ENCODE results near the gene FUT8. TPM values are rescaled to one million over a fixed set of nuclear protein-coding genes. Genes with fewer than 3 reads are reported as not detected.
"Not testable (repeated sequence)": the region's sequence is repeated elsewhere in the genome, so short reads cannot be mapped to it uniquely, and the experiment has no call there.

FUT8 gene
- total RNA-seq, 4 donors from 2014 or later, result 29.2 to 55.5 (median 41.1) TPM

GRCh38 chr14:65704437-65704836 lies 291.9 kb downstream of the FUT8 start:
- intact Hi-C loops (cut with DNase I), result no loop called here
- Histone ChIP-seq H3K27ac (no peak overlapping the region), H3K4me1 (no peaks in the 10 kb centered on the region), H3K36me3 (no peaks in the 10 kb centered on the region), H3K9me3 (no peaks in the 10 kb centered on the region), H3K4me3 (replicated peaks in 1 of 3) (no peak overlapping the region), H3K27me3 (no peaks in the 10 kb centered on the region)
- TF ChIP-seq CTCF (IDR thresholded peaks at IDR 0.05), result no peak
- WGBS, 2 donors, result 68 to 76% methylated on average over 2 of the region's 2 CpGs
- no peak for DNase-seq

- DNase-seq, result no peak
- intact Hi-C loops (cut with DNase I), result no loop called here
- TF ChIP-seq CTCF (IDR thresholded peaks at IDR 0.05), result no peak
- no peak for TF ChIP-seq POLR2A (IDR thresholded peaks at IDR 0.05)
- H3K27ac ChIP-seq, result no peak overlapping the region
- no peaks in the 10 kb centered on the region for H3K4me1 ChIP-seq
- H3K36me3 ChIP-seq, result no peaks in the 10 kb centered on the region
- no peaks in the 10 kb centered on the region for H3K27me3 ChIP-seq
- H3K9me3 ChIP-seq, result no peaks in the 10 kb centered on the region
- H3K4me3 ChIP-seq (replicated peaks in 1 of 3), result no peak overlapping the region
Observed at GRCh38 chr14:65704850-65705249, 292.3 kb downstream of the FUT8 start.

- Histone ChIP-seq H3K27ac (no peak overlapping the region), H3K4me3 (replicated peaks in 1 of 3) (no peak overlapping the region), H3K27me3 (no peaks in the 10 kb centered on the region), H3K4me1 (no peaks in the 10 kb centered on the region), H3K36me3 (no peaks in the 10 kb centered on the region), H3K9me3 (no peaks in the 10 kb centered on the region)
- DNase-seq, result no peak
- TF ChIP-seq POLR2A (IDR thresholded peaks at IDR 0.05), result no peak
- TF ChIP-seq CTCF (IDR thresholded peaks at IDR 0.05), result no peak
- intact Hi-C loops (cut with DNase I), result no loop called here
- 72 to 81% methylated on average over 6 of the region's 6 CpGs for WGBS, 2 donors
Observed at GRCh38 chr14:65709576-65709975, 297.0 kb downstream of the FUT8 start.

- DNase-seq; H3K27me3 ChIP-seq; H3K4me1 ChIP-seq; H3K9me3 ChIP-seq; H3K36me3 ChIP-seq; H3K27ac ChIP-seq; H3K4me3 ChIP-seq (replicated peaks in 1 of 3); intact Hi-C loops (cut with DNase I): not testable (repeated sequence)
- 95 to 100% methylated on average over 4 to 5 of the region's 35 CpGs for WGBS, 2 donors
Observed at GRCh38 chr14:65716813-65717212, 304.3 kb downstream of the FUT8 start.

GRCh38 chr14:65717384-65717915 lies 304.9 kb downstream of the FUT8 start:
- H3K36me3 ChIP-seq; DNase-seq; H3K4me1 ChIP-seq; H3K27me3 ChIP-seq; H3K27ac ChIP-seq; intact Hi-C loops (cut with DNase I); H3K4me3 ChIP-seq (replicated peaks in 1 of 3); H3K9me3 ChIP-seq: not testable (repeated sequence)
- WGBS, 2 donors, result 96 to 98% methylated on average over 17 to 26 of the region's 29 CpGs

GRCh38 chr14:65718629-65719028 lies 306.1 kb downstream of the FUT8 start:
- Histone ChIP-seq H3K36me3 (no peaks in the 10 kb centered on the region), H3K4me3 (replicated peaks in 1 of 3) (no peak overlapping the region), H3K27ac (no peak overlapping the region), H3K27me3 (no peaks in the 10 kb centered on the region), H3K9me3 (no peaks in the 10 kb centered on the region), H3K4me1 (peaks cover 0 to 3% of the 10 kb centered on the region in 2 donors)
- WGBS, 2 donors, result 96 to 98% methylated on average over 1 of the region's 1 CpG
- intact Hi-C loops (cut with DNase I), result no loop called here
- no peak for DNase-seq
- TF ChIP-seq CTCF (IDR thresholded peaks at IDR 0.05), result no peak
- TF ChIP-seq POLR2A (IDR thresholded peaks at IDR 0.05), result no peak

Data from thyroid gland (tissue), 4 donors.